Activated CD4-positive, alpha-beta T cell treated with anti-CD3 and anti-CD28 coated beads for 48 hours (primary cell): ENCODE measurements around the gene SACS.
"Not testable (repeated sequence)": the region's sequence is repeated elsewhere in the genome, so short reads cannot be mapped to it uniquely, and the experiment has no call there.

Source experiments
- DNase-seq: peaks from one replicate; pipeline ENCODE4 v3.0.0-alpha.2; 2020

Gene SACS

DNA sequence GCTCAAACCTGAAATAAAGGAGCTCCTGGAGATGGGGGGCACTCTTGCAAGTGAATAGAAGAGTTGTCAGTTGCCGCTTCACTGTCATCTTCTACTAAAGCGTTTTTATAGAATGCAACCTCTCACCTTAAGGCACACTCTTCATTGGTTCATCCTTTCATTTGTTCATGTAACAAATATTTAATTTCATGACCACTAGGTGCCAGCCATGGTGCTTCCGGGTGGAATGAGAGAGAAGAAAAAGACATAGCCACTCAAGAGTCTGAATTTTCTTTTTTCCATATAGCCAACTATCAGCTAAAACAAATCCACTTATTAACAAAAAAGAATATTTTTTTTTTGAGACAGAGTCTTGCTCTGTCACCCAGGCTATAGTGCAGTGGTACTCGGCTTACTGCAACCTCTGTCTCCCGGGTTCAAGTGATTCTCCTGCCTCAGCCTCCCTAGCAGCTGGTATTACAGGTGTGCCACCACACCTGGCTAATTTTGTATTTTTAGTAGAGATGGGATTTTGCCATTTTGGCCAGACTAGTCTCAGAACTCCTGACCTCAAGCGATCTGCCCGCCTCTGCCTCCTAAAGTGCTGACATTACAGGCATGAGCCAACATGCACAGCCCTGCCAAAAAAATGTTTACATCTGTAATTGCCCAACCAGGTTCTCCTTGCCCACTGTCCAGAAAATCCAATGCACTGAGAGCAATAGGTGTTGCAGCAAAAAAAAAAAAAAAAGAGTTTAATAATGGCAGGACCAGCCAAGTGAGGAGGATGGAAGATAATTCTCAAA is 22.1 kb upstream of the SACS start:
- no peak for DNase-seq

GRCh38 chr13:23453132-23453531 is 19.6 kb upstream of the SACS start:
- DNase-seq = no peak

DNA sequence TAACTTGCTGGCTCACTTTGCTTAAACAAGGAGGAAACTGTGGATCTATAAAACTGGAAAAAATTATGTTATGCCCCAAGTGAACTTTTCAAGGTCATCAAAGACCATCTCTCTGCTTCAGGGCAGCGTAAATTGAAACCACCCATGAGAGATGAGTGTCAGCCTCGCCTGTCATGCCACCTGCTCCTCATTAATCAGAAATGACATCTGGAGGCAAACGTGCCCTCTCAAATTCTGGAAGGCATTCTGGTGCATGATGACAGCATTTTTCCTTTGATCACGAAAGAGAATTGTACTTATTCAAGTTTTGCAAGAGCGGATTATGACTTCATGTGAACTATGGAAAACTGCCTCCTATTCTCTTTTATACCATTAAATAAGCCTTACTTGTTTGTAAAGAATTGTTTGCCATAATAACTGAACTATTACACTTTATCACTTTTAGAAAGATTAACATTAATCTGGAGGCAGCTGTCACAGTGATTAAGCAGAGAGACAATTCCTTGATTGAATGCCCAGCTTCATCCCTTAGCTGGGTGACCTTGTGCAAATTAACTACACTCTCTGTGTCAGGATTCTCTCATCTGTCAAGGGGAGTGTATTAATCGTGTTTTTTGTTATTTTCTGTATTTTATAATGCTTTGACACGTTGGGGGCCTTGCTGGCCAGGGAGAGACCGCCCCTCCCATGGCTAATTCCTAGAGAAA is 17.0 kb upstream of the SACS start:
- DNase-seq = no peak

GRCh38 chr13:23449398-23450162 is 16.1 kb upstream of the SACS start:
- no peak for DNase-seq

DNA sequence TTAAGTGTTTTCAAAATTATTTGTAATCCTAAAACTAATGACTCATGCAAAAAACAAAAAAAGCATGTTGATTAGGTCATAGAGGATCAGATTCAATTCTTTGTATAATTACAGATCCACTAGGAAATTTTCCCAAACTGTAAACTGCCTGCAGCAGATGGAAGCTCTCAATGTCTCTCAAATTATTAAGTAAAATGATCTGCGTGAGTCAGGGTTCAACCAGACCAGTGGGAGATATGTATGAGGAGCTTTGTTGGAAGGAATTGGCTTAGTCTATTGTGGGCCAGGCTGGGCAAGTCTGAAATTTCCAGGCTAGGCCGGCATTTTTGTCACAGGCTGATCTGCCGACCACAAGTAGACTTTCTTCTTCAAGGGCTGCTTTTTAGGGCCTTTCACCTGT is 14.4 kb upstream of the SACS start:
- no peak for DNase-seq

GRCh38 chr13:23445794-23446193 is 12.3 kb upstream of the SACS start:
- DNase-seq = no peak

- no peak for DNase-seq
Measured at GRCh38 chr13:23443878-23444277, 10.4 kb upstream of the SACS start.

DNA sequence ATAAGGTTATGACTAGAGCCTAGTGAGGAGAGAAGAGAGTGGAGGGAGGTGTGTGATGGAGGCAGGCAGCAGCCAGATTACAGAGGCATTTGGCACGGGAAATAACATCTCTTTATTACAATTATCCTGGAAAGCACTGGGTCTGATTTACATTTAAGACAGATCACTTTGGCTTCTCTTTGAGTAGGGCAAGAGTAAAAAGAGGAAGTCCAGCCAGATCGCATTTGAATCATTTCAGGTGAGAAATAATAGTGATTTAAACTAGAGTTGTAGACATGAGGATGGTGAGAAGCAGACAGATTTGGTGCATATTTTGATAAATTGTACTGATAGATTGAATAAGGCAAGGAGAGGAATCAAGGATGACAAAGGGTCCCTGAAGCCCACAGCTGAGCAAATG is 9.6 kb upstream of the SACS start:
- no peak for DNase-seq

GRCh38 chr13:23440821-23441618 is 7.5 kb upstream of the SACS start:
- no peak for DNase-seq

DNA sequence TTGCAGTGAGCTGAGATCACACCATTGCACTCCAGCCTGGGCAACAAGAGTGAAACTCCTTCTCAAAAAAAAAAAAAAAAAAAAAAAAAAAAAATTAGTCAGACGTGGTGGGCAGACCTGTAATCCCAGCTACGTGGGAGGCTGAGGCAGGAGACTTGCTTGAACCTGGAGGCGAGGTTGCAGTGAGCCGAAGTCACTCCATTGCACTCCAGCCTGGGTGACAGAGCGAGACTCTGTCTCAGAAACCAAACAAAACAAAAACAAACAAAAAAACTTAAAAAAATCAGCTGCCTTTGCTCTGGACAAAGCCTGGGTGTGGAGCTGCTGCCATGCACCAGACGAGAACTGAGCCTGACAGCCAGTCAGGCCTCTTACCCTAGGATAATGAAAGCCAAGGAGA is 6.8 kb upstream of the SACS start:
- not testable (repeated sequence) for DNase-seq

DNA sequence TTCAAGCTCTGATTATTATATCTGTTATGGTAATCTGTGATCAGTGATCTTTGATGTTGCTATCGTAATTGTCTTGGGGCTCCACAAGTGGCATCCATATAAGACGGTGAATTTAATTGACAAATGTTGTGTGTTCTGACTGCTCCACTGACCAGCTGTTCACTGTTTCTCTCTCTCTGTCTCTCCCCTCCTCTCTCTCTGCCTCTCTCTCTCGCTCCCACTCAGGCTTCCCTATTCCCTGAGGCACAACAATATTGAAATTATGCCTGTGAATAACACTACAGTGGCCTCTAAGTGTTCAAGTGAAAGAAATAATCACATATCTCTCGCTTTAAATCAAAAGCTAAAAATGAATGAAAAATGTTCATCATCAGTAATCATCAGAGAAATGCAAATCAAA is 4.4 kb upstream of the SACS start:
- no peak for DNase-seq

DNA sequence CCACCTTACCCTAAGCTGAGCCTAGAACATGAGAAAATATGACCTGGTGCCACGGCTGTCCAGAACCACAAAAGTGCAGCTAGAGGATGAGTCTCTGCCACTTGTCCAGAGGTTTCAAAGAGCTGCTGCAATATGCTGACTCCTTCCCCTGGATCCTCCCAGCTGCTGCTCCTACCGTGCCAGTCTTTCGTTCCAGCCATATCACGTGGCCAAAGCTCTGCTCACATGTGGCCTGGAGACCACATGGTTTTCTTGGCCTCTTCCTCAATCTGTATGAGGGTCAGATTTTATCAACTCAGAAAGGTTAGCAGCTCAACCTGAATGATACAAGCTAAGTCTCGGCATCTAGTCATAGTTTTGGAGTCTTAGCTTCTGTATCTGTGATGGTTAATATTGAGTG is 3.2 kb upstream of the SACS start:
- DNase-seq = no peak

GRCh38 chr13:23434491-23434890 is 989 bp upstream of the SACS start:
- DNase-seq = no peak

- DNase-seq = no peak
Measured at GRCh38 chr13:23432626-23433025, 876 bp downstream of the SACS start.

DNA sequence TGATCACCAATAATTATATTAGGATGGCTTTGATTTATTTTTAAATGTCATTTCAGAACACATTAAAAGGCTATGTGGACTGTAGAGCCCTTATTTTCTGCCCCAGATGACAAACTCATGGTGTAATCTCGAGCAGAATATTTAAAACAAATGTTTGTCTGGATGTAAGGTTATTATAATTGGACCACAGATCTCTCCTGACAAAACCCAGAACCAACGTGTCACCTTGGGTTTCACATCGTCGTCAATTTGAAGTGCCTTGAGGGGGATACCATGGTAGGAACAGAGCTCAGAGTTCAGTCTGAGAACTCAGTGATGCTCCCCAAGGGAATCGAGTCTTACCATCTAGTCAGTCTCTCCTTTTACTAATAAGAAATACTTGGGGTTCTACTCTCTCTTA is 2.8 kb downstream of the SACS start:
- DNase-seq = no peak

DNA sequence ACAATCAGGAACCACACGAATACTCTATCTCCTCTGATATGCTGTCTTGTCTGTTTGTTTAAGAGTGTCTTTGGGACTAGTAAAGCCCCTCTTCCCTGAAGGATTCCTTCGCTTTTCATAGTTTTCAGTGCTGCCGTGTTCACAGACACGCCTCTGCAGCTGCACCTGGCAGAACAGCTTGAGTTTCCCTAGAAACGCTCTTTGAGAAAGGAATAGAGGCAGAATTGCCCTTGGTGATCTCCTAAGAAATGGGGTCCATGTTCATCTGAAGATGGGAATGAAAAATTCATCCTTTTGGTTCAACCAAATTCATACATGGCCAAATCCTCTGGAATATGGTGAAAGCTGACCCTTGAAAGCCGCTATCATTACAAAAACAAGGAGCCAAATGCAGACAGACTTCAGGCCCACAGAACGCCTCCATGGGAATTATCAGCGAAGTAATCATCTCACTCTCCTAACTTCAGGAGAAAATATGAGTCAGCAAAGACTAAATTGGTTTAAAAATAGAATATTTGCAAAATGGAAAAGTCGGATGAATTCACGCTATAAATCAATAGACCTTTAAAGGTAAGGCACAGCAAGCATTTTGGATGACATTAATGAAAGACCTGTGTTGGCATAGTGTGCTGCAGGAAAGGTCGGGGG is 5.5 kb downstream of the SACS start:
- DNase-seq = no peak

GRCh38 chr13:23427342-23427843 is 6.1 kb downstream of the SACS start:
- DNase-seq = no peak

DNA sequence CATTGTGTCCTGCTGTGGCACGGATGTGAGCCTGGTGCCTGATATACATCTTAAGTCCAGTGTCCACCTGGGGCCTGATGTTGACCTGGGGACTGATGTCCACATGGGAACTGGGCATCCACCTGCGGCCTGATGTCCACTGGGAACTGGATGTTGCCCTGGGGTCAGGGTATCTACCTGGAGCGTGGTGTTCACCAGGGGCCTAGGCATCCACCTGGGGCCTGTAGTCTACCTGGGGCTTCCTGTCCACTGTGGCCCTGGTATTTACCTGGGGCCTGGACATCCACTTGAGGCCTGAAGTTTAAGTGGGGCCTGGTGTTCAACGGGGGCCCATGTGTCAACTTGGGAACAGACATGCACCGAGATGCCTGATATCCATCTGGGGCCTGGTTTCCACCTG is 11.9 kb downstream of the SACS start:
- DNase-seq = no peak

- DNase-seq = no peak
Measured at GRCh38 chr13:23418776-23419683, 14.5 kb downstream of the SACS start.

- no peak for DNase-seq
Measured at GRCh38 chr13:23414682-23415081, 18.8 kb downstream of the SACS start.

GRCh38 chr13:23411706-23412105 is 21.8 kb downstream of the SACS start:
- no peak for DNase-seq
